ENCODE data around the gene QRFPR.
"Not testable (repeated sequence)": the region's sequence is repeated elsewhere in the genome, so short reads cannot be mapped to it uniquely, and the experiment has no call there.

The QRFPR gene

GRCh38 chr4:121380776-121381462 lies at the start of gene QRFPR:
QRFPR (minus strand) TSS chr4:121381018; CDS start chr4:121380647, 371 bp downstream.
- no peak for DNase-seq (ENCODE audit: low read depth in 2 of 2)

DNA sequence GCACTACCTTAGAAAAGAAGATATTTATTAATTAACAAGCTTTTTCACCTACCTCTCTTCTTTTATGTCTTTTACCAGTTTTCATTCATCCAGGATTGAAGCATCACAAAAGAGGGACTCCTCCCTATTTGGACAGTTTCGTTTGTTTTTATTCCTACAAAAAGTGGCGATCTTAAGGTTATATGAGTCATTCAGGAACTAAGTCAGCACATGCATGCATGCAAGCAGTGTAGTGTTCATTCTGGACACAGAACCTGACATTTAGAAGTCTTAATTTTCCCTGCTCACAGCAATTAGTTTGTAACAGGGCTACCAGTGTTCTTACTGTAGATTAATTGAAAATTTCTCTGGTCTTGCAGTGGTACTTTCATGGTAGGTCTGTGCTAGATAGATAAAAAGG lies 47.9 kb upstream of the QRFPR start:
- DNase-seq (ENCODE audit: low read depth in 2 of 2): no peak

DNA sequence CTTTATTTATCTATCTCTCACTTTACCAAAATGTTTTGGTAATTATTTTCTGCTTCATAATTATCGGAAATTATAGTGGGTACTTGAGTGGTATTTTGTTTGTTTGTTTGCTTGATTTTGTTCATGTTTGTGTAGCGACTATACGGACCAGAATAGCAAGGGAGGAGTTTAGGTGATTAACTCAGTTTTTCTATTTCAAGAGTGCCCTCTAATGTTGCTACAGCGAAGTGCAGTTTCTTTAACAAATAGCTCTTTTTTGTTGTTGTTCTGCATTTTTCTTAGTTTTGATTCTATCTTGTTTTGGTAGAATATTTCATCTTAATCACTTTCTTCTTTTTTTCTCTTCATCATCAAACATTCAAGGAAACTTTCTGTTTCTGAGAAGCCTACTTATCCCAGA lies 40.8 kb upstream of the QRFPR start:
- DNase-seq (ENCODE audit: low read depth in 2 of 2): no peak

- DNase-seq (ENCODE audit: low read depth in 2 of 2): no peak
These were observed 30.4 kb upstream of the QRFPR start for GRCh38 chr4:121411151-121411744.

GRCh38 chr4:121408567-121408966 lies 27.7 kb upstream of the QRFPR start:
- DNase-seq (ENCODE audit: low read depth in 2 of 2): not testable (repeated sequence)

- DNase-seq (ENCODE audit: low read depth in 2 of 2): no peak
These were observed 19.8 kb upstream of the QRFPR start for GRCh38 chr4:121400632-121401031.

DNA sequence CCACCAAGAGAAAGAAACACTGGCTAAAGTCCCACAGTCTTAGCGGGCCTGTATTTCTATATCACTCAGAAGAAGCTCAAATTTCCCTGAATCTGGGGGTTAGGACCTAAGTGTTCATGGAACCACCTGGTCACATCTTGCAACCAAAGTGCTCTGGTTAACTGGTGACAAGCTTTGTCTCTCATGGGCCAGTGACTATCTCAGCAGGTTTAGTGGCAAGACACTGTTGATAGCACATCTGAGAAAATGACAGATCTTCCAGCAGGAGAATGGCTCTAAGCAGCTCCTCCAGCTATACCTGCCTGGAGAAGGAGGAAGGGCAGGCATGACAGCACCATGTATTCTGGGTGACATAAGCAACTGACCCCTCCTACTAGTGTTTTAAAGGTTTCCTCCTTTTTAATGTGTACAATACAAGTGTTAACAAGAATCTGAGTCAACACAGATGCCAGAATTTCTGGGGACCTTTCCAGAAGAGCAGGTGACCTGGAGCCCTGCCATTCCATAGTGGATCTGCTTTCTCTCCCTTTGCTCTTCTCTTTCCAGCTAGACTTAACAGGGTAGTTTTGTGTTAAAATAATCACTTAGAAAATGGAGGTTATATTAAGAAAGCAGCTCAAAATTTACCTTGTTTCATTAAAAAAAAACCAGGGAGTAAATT lies 17.3 kb upstream of the QRFPR start:
- no peak for DNase-seq (ENCODE audit: low read depth in 2 of 2)

GRCh38 chr4:121397434-121397833 lies 16.6 kb upstream of the QRFPR start:
- DNase-seq (ENCODE audit: low read depth in 2 of 2): no peak

DNA sequence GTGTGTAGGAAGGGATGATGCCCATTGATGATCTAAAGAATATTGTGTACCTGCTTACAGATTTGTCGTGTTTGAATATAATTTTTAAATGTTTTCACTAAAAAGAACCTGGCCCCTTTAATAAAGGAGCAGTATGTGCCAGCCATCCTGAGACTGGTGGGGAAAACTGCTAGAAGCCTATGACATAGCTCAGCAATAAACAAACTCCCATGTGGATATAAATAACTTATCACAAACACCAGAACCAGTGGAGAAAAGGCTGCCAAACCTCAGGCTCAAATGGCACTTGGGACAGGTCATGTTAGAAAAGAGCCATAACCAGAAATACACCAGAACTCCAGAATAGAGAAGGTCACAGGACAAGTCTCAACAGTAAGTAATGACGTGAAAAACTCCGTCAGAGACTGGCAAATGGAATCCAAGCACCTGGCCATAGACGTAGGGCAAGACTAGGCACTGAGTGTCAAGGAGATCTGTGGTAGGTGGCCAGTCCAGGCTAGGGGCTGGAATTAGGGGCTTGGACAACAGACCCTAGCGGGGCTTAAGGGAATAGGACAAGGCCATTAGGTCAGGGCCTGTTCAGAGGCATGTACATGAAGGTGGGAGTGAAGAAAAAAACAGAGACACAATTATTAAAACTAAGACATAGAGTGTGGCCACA lies 11.7 kb upstream of the QRFPR start:
- no peak for DNase-seq (ENCODE audit: low read depth in 2 of 2)

- DNase-seq (ENCODE audit: low read depth in 2 of 2): no peak
These were observed 9.5 kb upstream of the QRFPR start for GRCh38 chr4:121390335-121390734.

- no peak for DNase-seq (ENCODE audit: low read depth in 2 of 2)
These were observed 1.5 kb downstream of the QRFPR start for GRCh38 chr4:121379276-121379675.

GRCh38 chr4:121377076-121377475 lies 3.7 kb downstream of the QRFPR start:
- no peak for DNase-seq (ENCODE audit: low read depth in 2 of 2)

- DNase-seq (ENCODE audit: low read depth in 2 of 2): no peak
These were observed 4.3 kb downstream of the QRFPR start for GRCh38 chr4:121376556-121376955.

- no peak for DNase-seq (ENCODE audit: low read depth in 2 of 2)
These were observed 4.7 kb downstream of the QRFPR start for GRCh38 chr4:121376097-121376496.

- no peak for DNase-seq (ENCODE audit: low read depth in 2 of 2)
These were observed 5.6 kb downstream of the QRFPR start for GRCh38 chr4:121375262-121375661.

- DNase-seq (ENCODE audit: low read depth in 2 of 2): no peak
These were observed 7.0 kb downstream of the QRFPR start for GRCh38 chr4:121373841-121374240.

- DNase-seq (ENCODE audit: low read depth in 2 of 2): peak in 1 of 2 donors; percentile 16
These were observed 10.0 kb downstream of the QRFPR start for GRCh38 chr4:121370729-121371325.

GRCh38 chr4:121360495-121360894 lies 20.3 kb downstream of the QRFPR start:
- DNase-seq (ENCODE audit: low read depth in 2 of 2): no peak

DNA sequence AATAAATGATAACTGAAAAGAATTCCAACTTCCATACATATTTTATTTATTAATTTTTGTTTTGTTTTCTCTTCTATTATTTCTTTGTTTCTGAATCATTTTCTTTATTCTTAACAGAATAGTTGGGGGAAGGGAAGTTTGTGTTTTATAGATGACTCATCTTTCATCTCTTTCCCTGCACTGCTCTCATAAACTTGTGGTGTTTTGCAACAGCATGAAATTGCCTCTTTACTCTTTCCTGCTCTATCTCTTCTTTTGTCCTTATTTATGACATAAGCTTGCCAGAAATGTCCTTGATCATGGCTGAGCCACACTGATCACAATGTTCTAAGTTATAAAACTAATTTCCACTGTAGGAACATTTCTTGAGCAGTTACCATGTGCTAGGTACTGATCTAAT lies 22.3 kb downstream of the QRFPR start:
- no peak for DNase-seq (ENCODE audit: low read depth in 2 of 2)

DNA sequence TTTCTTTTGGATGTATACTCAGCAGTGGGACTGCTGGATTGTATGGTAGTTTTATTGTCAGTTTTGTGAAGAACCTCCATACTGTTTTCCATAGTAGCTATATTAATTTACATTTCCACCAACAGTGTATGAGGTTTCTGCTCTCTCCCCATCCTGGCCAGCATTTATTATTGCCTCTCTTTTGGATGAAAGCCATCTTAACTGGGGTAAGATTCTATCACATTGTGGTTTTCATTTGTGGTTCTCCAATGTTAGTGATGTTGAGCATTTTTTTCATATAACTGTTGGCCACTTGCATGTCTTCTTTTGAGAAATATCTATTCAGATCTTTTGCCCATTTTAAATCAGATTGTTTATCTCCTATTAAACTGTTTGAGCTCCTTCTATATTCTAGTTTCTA lies 27.6 kb downstream of the QRFPR start:
- no peak for DNase-seq (ENCODE audit: low read depth in 2 of 2)

GRCh38 chr4:121344098-121344497 lies 36.7 kb downstream of the QRFPR start:
- DNase-seq (ENCODE audit: low read depth in 2 of 2): no peak

- DNase-seq (ENCODE audit: low read depth in 2 of 2): no peak
These were observed 40.6 kb downstream of the QRFPR start for GRCh38 chr4:121340247-121340646.

Data from stimulated activated CD4-positive, alpha-beta T cell treated with anti-CD3 and anti-CD28 coated beads, Interleukin-1b, Interleukin-23, amount 100 ng/mL, for 1 hour (primary cell).